SK-MEL-5 (cell line): ENCODE results near the gene DRAP1. TPM values are rescaled to one million over a fixed set of nuclear protein-coding genes. Genes with fewer than 3 reads are reported as not detected.

Experiments used
- DNase-seq: peaks from one replicate; pipeline ENCODE4 v3.0.0-alpha.2; 2016; ENCODE audit warnings: low read depth, low spot score
- in situ Hi-C: cut with HindIII; loops from 2 replicates; pipeline ENCODE4 v1.10.0; 2016; ENCODE audit warnings: low sequenced_read_pairs, high pct_unique_total_duplicates, low pct_unique_long_range_greater_than_20kb
- total RNA-seq: library from RNA; depleted of rRNA; stranded (reverse); fragments of >200 nt; shearing (Covaris generic); gene quantifications from 2 replicates; pipeline ENCODE4 v1.2.3, GENCODE V29; 2014

The DRAP1 gene
- total RNA-seq, 1 experiment from 2014 or later, result 66.5 TPM

GRCh38 chr11:65898656-65899355, 20.4 kb upstream of the DRAP1 start:
- in situ Hi-C loops, result no loop called here
- DNase-seq, result no peak

GRCh38 chr11:65899356-65900124, 19.7 kb upstream of the DRAP1 start:
- in situ Hi-C loops, result no loop called here
- DNase-seq, result peak; percentile 38

GRCh38 chr11:65900125-65900898, 18.9 kb upstream of the DRAP1 start, which contains the start of gene FOSL1:
Gene FOSL1 (minus strand): TSS chr11:65900388. CDS start chr11:65900339, 49 bp downstream.
- in situ Hi-C loops, result no loop called here
- DNase-seq, result peak; percentile 85

GRCh38 chr11:65900899-65901180, 18.4 kb upstream of the DRAP1 start:
- DNase-seq, result no peak
- in situ Hi-C loops, result no loop called here

GRCh38 chr11:65903068-65903481, 16.2 kb upstream of the DRAP1 start:
- in situ Hi-C loops, result no loop called here
- peak; percentile 48 for DNase-seq

GRCh38 chr11:65903715-65904114, 15.5 kb upstream of the DRAP1 start:
- in situ Hi-C loops, result no loop called here
- no peak for DNase-seq

- in situ Hi-C loops, result no loop called here
- DNase-seq, result no peak
These were observed 12.6 kb upstream of the DRAP1 start for GRCh38 chr11:65906602-65907001.

GRCh38 chr11:65907878-65908277, 11.3 kb upstream of the DRAP1 start:
- no peak for DNase-seq
- in situ Hi-C loops, result no loop called here

- in situ Hi-C loops, result no loop called here
- DNase-seq, result peak; percentile 65
These were observed 7.3 kb upstream of the DRAP1 start for GRCh38 chr11:65911682-65912568.

- in situ Hi-C loops, result no loop called here
These were observed 6.4 kb upstream of the DRAP1 start for GRCh38 chr11:65912845-65913244.

GRCh38 chr11:65915101-65915820, 4.0 kb upstream of the DRAP1 start:
- no peak for DNase-seq
- in situ Hi-C loops, result no loop called here

More at GRCh38 chr11:65912845-65913244, 6.4 kb upstream of the DRAP1 start:
- no peak for DNase-seq

- in situ Hi-C loops, result no loop called here
- peak; percentile 68 for DNase-seq
These were observed 3.4 kb upstream of the DRAP1 start for GRCh38 chr11:65915821-65916251.

- in situ Hi-C loops, result no loop called here
- no peak for DNase-seq
These were observed 2.8 kb upstream of the DRAP1 start for GRCh38 chr11:65916391-65916790.

- DNase-seq, result no peak
- in situ Hi-C loops, result no loop called here
These were observed 2.2 kb upstream of the DRAP1 start for GRCh38 chr11:65917077-65917433.

- DNase-seq, result no peak
- in situ Hi-C loops, result no loop called here
These were observed 1.6 kb upstream of the DRAP1 start for GRCh38 chr11:65917434-65918210.
